ENCODE data around the gene CXCL16. TPM values are rescaled to one million over a fixed set of nuclear protein-coding genes. Genes with fewer than 3 reads are reported as not detected.

The CXCL16 gene
- polyA plus RNA-seq, 2 of the 4 experiments (the other 2 are of a cell fraction), result 10.1 to 13.8 TPM

GRCh38 chr17:4719684-4720221 is 20.0 kb downstream of the CXCL16 start (continued):
- TF ChIP-seq PBX3 (IDR thresholded peaks at IDR 0.05) (no peak), EP300 (IDR thresholded peaks at IDR 0.05) (peak; percentile 61 to 68; a peak in 2 of 5 replicates), FOSB (CRISPR knock-in tag; IDR thresholded peaks at IDR 0.05) (no peak), RFX5 (IDR thresholded peaks at IDR 0.05) (no peak), GATA3 (IDR thresholded peaks at IDR 0.05; ENCODE audit: borderline replicate concordance) (peak; percentile 40; the same call in 1 of the 2 replicates), REST (IDR thresholded peaks at IDR 0.05) (no peak), NR3C1 (IDR thresholded peaks at IDR 0.05) (no peak), HOXA7 (CRISPR knock-in tag; IDR thresholded peaks at IDR 0.05) (no peak), SREBF2 (IDR thresholded peaks at IDR 0.05) (no peak), MYC (IDR thresholded peaks at IDR 0.05; ENCODE audit: borderline replicate concordance, low read length) (no peak), POLR2AphosphoS2 (conservative IDR thresholded peaks at IDR 0.05; ENCODE audit: low read length) (no peak; the same call in 1 of the 2 replicates), TP53 (CRISPR knock-in tag; IDR thresholded peaks at IDR 0.05) (no peak), MAZ (IDR thresholded peaks at IDR 0.05; ENCODE audit: borderline replicate concordance, low read depth, low read length) (no peak), JUNB (IDR thresholded peaks at IDR 0.05) (0 out of 2 replicates have a peak, but pooled peaks have one; percentile 15), JUN (IDR thresholded peaks at IDR 0.05) (peak; percentile 32 to 47; a peak in 2 of 5 replicates), FOXS1 (CRISPR knock-in tag; IDR thresholded peaks at IDR 0.05) (no peak)

GRCh38 chr17:4719146-4719545 is 20.6 kb downstream of the CXCL16 start:
- peak overlapping the region; percentile 87 for H3K4me2 ChIP-seq
- CTCF ChIA-PET, result interaction anchor here (0.9 to 8.9 kb wide), 4 partner anchors 10 to 70 kb away, joined by 3 to 57 read pairs (median 37); partner anchors contain the start of genes ARRB2, GLTPD2 and MED11
- TF ChIP-seq BCL3 (IDR thresholded peaks at IDR 0.05) (0 out of 3 replicates have a peak, but pooled peaks have one; percentile 5), ZFP36 (IDR thresholded peaks at IDR 0.05; ENCODE audit: borderline replicate concordance, partially characterized antibody) (peak; percentile 6), MAZ (IDR thresholded peaks at IDR 0.05; ENCODE audit: borderline replicate concordance, low read depth, low read length) (no peak), TFCP2L1 (CRISPR knock-in tag; IDR thresholded peaks at IDR 0.05) (no peak), ZSCAN20 (CRISPR knock-in tag; IDR thresholded peaks at IDR 0.05) (no peak)
- ATAC-seq (no peak; a peak in 2 of 6 replicates), DNase-seq (ENCODE audit: low read depth in 1 of 2, low spot score in 1 of 2) (no peak), FAIRE-seq (no peak)
- H3K4me1 ChIP-seq, result peaks cover 56% of the 10 kb centered on the region
- H3K4me3 ChIP-seq, result no peak overlapping the region
- 67% methylated on average over 9 of the region's 10 CpGs for WGBS (ENCODE audit: missing lambda C conversion rate)
- POLR2A ChIA-PET, result interaction anchor here (0.7 to 3.6 kb wide), 4 partner anchors 9 to 223 kb away, joined by 3 to 25 read pairs (median 8); partner anchors contain the start of genes ARRB2 and MED11
- H3K9me3 ChIP-seq, result no peaks in the 10 kb centered on the region
- peak overlapping the region; percentile 85 to 90 for H3K27ac ChIP-seq
